HG03558 (cell line): ENCODE measurements around the gene AK4.

Source experiments
- ATAC-seq: cut with Tn5 transposase; IDR thresholded peaks from one replicate; pipeline ENCODE4 v1.9.1; 2021; ENCODE audit warnings: moderate number of reproducible peaks; ENCODE audit not compliant: unreplicated experiment; ENCODE audit errors: extremely low read depth

Gene AK4

DNA sequence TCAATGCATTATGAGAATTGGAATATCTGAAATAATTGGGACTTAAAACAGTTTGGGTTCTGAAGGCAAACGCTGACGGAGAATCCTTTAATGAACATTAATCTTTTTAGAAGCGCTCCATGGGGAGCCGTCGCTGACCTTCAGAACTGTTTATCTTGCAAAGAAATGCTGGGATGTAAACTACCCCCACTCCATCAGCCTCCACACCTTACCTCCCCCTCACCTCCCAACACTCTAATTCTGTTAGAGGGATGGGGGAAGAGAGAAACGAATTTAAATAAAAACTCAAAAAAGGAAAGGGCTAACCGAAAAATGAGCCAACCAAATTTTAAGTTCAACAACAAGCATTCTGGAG lies 117.3 kb downstream of the AK4 start:
- no peak for ATAC-seq

DNA sequence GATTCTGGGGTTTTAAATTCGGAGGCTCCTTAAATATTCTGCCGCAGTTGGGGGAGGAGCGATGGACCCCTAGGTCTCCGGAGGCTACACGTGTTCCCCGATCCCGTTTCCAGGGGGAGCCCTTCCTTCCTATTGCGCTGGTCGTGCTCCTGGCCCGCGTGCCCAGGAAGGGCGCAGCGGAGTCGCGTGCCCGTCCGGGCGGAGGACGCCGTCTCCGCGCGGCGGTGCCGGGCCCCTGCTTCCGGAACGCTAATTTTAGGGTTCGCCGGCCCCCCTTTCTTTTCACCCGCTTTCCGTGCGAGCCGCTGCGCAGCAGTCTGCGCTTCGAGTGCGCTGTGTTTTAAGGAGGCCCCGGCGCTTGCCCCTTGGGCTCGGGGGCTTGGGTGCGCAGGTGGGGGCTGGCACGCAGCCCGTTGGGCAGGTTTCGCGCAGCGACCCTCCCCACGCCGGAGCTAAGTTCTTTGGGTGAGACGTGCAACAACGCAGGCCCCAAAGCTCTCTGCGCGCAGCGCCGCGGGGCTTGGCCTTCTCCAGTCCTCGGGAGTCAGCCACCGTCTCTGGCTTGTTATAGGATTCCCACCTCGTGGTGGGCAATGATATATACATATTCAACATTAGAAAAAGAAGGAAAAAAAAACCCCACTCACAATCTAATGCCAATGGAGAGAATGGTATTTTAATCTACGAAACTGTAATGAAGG lies 117.8 kb downstream of the AK4 start:
- no peak for ATAC-seq

DNA sequence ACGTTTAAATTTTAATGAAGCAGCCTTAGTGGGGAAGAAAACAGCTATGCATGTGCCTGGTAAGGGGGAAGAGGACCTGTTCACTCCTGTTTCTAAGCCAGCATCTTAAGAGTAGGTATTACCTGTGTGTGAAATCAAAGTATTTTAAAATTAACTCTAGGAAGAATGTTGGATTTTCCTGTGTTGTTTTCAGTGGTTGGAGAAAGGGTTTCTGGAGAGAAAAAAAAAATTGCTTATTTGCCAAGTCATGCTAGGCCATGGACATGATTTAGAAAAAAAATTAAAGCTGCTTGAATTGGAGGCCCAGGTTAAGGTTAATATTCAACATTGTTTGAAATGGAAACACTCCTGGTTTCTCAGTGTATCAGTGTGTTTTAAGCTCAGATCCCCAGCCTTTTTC lies 118.5 kb downstream of the AK4 start:
- no peak for ATAC-seq

DNA sequence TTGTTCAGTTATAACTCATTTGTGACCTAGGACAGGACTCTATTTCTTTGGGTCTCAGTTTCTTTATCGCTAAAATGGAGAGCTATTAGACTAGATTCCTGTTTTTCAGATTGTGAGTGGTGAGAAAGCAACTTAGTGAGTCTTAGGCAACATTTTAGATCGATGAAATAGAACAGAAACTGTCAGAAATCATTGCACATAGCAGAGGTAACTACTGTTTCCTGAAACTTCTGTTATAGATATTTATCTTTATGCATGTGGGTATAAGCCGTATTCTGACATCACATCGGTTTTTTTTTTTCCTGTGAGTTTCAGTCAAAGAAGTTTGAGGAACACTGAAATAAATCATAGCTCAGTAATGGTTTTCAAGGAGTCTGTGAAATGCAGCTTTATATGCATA lies 119.3 kb downstream of the AK4 start:
- no peak for ATAC-seq

DNA sequence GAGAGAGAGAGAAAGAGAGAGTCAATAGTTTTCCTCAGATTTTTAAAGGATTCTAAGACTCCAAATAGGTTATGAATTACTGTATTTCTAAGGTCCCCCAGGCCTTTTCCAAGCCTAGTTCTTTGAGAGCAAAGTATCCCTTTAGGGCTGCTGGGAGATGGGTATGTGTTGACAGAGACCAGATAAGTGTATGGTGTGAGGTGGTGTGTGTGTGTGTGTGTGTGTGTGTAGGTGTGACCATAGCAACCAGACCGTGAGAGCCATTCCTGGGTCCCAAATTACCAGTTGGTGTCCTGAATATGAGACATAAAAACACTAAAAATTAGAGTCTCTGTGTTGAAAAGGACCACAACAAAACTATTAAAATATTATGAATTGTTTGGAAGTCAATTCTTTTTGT lies 119.7 kb downstream of the AK4 start:
- no peak for ATAC-seq

DNA sequence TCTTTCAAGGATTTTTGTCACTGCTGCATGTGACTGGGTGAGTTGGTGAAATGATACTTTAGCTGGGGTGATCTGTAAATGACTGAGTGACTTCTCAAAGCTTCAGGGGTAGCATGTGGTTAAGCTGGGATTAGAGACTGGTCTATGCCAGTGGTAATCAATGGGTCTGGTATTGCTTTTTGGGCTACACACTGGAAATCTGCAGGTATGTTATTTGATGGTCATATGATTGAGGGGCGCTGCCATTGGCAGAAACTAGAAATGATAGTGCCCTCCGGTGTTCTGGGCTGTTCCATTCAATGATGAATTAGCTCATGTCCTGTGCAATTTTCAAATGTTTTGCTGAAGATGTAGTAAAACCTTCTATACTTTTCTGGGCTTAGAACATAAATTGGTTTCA lies 121.6 kb downstream of the AK4 start:
- no peak for ATAC-seq

DNA sequence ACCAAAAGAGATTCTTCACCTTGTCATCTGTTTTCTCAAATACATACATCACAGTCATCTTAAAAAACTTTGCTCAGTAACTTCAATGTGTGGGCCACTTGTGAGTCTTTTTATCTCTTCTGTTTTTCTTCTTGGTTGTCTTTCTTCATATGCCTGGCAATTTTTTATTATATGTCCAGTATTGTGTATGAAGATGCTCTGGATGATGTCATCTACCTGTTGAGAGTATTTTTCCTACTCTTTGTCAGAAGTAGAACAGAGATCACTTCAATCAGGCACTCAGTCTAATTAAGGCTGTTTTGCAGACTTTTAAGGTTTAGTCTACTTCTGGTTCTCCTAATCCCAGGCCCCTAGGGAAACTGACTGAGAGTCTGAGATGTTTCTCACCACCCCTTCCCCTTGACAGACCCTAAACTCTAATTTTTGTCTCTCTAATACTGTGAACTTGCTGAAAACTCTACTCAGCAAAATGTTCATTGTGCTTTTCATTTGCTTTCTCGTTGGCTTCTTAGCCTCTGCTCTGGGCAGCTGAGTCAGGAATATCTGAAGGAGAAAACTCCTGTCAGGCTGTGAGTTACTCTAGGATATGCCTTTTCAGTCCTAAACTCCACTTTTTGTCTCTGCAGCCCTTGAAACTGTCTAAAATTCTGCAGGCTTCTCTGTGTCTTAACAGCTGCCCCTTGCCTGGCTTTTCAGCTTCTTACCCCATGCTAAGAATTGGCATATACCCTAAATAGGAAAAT lies 128.4 kb downstream of the AK4 start:
- ATAC-seq = no peak

DNA sequence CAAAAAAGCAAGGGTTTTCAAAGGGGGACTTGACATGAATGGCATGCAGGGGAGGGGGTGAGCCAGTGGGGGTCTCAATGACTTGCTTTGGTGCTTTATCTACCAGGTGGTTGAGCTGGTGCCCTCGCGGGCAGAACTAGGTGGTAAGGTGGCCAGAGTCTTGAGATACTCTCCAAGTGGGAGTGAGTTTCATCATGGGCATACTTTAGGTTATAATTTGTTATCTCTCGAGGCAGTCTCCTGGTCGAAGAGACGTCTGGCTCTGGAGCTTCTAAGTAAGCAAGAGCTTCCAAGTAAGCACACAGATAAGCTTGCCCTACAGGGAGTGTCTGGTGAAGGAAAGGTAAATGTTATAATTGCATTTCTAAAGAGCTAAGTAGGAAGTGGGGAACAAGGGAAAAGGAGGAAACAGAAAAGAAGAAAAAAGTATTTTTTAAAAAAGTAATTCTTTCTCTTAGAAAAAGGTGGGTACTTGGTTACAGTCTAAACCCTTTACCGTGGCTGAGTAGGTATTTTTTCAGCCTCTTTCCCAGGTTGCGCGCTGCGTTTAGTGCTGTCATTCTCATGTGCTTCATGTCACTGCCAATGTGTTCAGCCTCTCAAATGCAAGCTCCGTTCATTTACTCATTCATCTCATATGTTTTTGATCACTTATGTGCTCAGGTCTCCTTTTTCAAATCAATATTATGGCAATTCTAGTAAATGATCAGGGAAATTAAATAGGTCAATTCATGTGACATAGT lies 129.8 kb downstream of the AK4 start:
- no peak for ATAC-seq

DNA sequence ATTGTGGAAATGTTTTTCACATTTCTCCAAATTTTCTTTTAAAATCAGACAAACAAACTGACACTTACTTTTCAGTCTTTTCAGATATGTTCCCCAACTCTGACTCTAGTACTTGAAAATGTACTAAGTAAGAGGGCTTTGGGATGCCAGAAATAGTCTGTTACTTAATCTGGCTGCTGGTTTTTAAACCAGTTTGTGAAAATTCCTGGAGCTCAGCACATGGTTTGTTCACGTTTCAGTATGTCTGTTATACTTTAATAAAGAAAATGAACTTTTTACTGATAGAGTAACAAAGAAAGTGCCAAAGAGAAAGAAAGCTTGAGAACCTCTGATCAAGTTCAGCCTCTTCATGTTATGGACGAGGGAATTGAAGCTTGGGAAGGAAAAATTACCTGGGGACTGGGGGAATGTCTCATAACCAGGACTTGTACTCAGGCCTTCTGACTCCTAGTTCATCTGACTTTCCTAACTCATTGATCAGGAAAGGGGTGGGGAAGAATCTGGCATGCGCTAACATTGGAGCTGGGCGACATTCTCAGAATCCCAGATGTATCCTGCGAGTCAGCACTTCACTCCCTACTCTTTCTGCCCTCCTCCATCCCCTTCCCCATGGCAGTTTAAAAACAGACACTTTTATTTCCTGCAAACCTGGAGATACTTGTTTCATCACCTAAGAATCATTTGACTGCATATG lies 130.5 kb downstream of the AK4 start:
- ATAC-seq = no peak

DNA sequence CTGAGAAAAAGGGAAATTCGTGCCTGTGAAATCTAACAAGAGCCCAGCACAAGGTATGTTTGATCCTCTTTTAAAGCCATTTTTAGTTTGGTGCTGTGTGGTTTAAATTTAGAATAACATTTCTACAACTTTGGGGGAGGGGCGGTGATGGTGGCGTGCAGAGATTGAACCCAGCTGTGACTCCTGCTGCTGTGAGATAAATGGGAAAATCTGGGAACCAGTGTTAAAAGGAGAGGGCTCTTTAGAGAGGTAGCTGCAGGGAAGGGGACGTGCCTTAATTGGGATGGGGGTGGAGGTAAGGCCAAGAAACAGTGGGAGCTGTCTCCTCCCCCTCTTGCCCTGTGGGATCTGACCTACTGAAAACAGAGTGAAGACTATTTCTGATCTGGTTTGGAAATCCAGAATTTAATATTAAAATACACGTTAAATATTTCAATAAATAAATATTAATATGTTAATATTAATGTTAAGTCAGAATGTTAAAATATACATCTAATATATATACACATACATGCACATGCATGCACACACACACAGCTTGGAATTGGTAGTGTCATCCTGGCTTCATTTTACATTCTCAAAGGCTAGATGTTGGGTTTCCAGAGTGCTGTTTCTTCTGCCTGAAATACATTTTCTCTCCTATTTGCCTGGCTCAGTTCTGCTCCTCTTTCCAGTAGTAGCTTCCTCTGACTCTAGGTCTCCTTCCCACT lies 131.2 kb downstream of the AK4 start:
- no peak for ATAC-seq
